Suprapubic skin (tissue), 4 donors: Measurements from ENCODE around the gene DIAPH2. TPM values are rescaled to one million over a fixed set of nuclear protein-coding genes. Genes with fewer than 3 reads are reported as not detected.

ENCODE experiments used
- DNase-seq, 2 donors: peaks; one replicate each; pipeline ENCODE4 v3.0.0-alpha.2; 2019; ENCODE audit warnings: low spot score in 2 of 2
- H3K27ac ChIP-seq: fragments of 200-600 bp; sonication (generic); one replicate; pipeline ENCODE4 v1.5.1; 2019
- H3K27me3 ChIP-seq: fragments of 200-600 bp; sonication (generic); one replicate; pipeline ENCODE4 v1.5.1; 2019
- H3K36me3 ChIP-seq: fragments of 200-600 bp; sonication (generic); one replicate; pipeline ENCODE4 v1.5.1; 2019
- H3K4me1 ChIP-seq: fragments of 200-600 bp; sonication (generic); one replicate; pipeline ENCODE4 v1.5.1; 2019
- H3K4me3 ChIP-seq: fragments of 200-600 bp; sonication (generic); one replicate; pipeline ENCODE4 v1.5.1; 2019; ENCODE audit warnings: mild to moderate bottlenecking
- H3K9me3 ChIP-seq: fragments of 200-600 bp; sonication (generic); one replicate; pipeline ENCODE4 v1.5.1; 2019
- CTCF ChIP-seq, 2 donors: fragments of 200-600 bp in 1 of 2; fragments of 450-650 bp in 1 of 2; sonication (generic) in 1 of 2; IDR thresholded peaks; one replicate each; pipeline ENCODE4 v1.5.1; 2016 to 2019; ENCODE audit warnings: antibody characterized with exemption in 2 of 2, mild to moderate bottlenecking in 1 of 2, moderate library complexity in 1 of 2
- EP300 ChIP-seq: sonication (generic); formaldehyde crosslinking; IDR thresholded peaks from one replicate; pipeline ENCODE4 v1.6.1; 2017; ENCODE audit warnings: antibody characterized with exemption
- POLR2A ChIP-seq, 2 donors: fragments of 450-650 bp; IDR thresholded peaks; one replicate each; pipeline ENCODE4 v1.6.1; 2017; ENCODE audit warnings: antibody characterized with exemption in 2 of 2, mild to moderate bottlenecking in 2 of 2, moderate library complexity in 2 of 2
- POLR2AphosphoS5 ChIP-seq, 3 donors: sonication (generic); formaldehyde crosslinking; IDR thresholded peaks; one replicate each; pipeline ENCODE4 v1.6.1; 2017; ENCODE audit warnings: antibody characterized with exemption in 3 of 3
- WGBS: methylation state at CpG from one replicate; pipeline ENCODE4 v1.1.5; 2018; 5-methylcytosine and 5-hydroxymethylcytosine counted together
- total RNA-seq, 4 donors: library from RNA; depleted of rRNA; stranded (reverse); fragments of >200 nt; gene quantifications; one replicate each; pipeline ENCODE4 v1.1.0, GENCODE V29; 2016

Gene DIAPH2
- total RNA-seq, 4 donors from 2014 or later: 17.5 to 38.7 (median 18.6) TPM

DNA sequence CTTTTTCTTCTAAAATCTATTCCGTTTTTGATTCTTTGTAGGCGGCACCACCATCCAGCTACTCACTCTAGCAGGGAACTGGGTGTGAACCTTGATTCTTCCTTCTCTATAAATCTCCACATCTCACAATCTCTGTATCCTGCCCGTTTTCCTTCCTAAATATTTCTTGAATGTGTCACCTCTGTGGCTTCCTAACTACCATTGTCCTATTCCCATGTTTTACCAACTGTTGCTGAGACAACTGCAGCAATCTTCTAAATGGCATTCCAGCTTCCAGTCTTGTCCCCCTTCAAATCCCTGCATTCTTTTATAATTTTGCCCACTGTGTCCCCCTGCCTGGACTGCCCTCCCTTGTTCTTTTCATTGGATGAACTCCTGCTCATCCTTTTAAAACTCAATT is 840.4 kb downstream of the DIAPH2 start:
- Histone ChIP-seq H3K36me3 (no peaks in the 10 kb centered on the region), H3K27me3 (no peaks in the 10 kb centered on the region), H3K9me3 (no peaks in the 10 kb centered on the region), H3K4me1 (no peaks in the 10 kb centered on the region), H3K4me3 (no peak overlapping the region), H3K27ac (no peak overlapping the region)
- 77% methylated on average over 3 of the region's 3 CpGs for WGBS
- DNase-seq: no peak
- TF ChIP-seq POLR2A (IDR thresholded peaks at IDR 0.05): no peak
- TF ChIP-seq EP300: no peak
- no peak for TF ChIP-seq CTCF (IDR thresholded peaks at IDR 0.05)
- TF ChIP-seq POLR2AphosphoS5 (IDR thresholded peaks at IDR 0.05): no peak

DNA sequence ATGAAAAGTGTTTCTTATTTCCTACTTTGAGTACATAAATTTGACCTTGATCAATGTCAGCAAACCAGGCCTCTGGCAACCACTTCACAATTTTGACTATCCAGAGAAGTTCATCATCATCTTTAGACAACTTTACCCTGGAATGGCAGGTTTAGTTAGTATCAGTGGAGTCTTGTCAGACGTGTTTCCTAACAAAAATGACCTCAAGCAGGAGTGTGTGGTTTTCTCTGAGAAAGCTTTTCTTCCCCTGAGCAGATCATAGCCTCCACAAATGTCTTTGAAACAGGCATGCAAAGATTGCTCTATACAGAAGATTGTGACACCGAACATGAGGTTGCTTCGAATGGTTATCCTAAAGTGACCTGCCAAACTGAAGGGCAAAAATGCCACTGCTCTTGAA is 841.3 kb downstream of the DIAPH2 start:
- H3K27me3 ChIP-seq: no peaks in the 10 kb centered on the region
- no peaks in the 10 kb centered on the region for H3K4me1 ChIP-seq
- no peak for TF ChIP-seq EP300
- no peak for TF ChIP-seq POLR2AphosphoS5 (IDR thresholded peaks at IDR 0.05)
- TF ChIP-seq CTCF (IDR thresholded peaks at IDR 0.05): no peak
- TF ChIP-seq POLR2A (IDR thresholded peaks at IDR 0.05): no peak
- no peaks in the 10 kb centered on the region for H3K36me3 ChIP-seq
- H3K27ac ChIP-seq: no peak overlapping the region
- DNase-seq: no peak
- WGBS: 95% methylated on average over 2 of the region's 3 CpGs
- H3K4me3 ChIP-seq: no peak overlapping the region
- H3K9me3 ChIP-seq: no peaks in the 10 kb centered on the region

DNA sequence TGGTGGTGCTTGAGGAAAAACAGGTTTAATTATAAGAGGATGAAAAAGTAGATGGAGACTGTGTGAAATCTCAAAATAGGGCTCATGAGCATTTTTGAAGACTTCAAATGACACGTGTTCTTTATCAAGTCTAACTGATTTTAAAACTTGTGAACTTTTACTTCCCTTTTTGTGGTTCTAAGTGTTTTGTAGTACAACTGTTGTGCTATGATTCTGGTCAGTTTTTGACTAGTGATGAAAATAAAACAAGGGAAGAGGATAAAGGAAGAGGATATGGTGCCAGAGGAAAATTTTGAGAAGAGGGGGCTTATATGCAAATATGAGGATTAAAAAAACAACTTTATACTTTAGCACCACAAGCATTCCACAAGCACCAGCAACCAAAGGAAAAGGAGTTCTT is 843.1 kb downstream of the DIAPH2 start:
- Histone ChIP-seq H3K4me3 (no peak overlapping the region), H3K9me3 (no peaks in the 10 kb centered on the region), H3K27me3 (no peaks in the 10 kb centered on the region), H3K36me3 (no peaks in the 10 kb centered on the region), H3K27ac (no peak overlapping the region), H3K4me1 (no peaks in the 10 kb centered on the region)
- TF ChIP-seq EP300 (no peak), POLR2A (IDR thresholded peaks at IDR 0.05) (no peak), CTCF (IDR thresholded peaks at IDR 0.05) (no peak), POLR2AphosphoS5 (IDR thresholded peaks at IDR 0.05) (no peak)
- 62% methylated on average over 1 of the region's 1 CpG for WGBS
- no peak for DNase-seq

DNA sequence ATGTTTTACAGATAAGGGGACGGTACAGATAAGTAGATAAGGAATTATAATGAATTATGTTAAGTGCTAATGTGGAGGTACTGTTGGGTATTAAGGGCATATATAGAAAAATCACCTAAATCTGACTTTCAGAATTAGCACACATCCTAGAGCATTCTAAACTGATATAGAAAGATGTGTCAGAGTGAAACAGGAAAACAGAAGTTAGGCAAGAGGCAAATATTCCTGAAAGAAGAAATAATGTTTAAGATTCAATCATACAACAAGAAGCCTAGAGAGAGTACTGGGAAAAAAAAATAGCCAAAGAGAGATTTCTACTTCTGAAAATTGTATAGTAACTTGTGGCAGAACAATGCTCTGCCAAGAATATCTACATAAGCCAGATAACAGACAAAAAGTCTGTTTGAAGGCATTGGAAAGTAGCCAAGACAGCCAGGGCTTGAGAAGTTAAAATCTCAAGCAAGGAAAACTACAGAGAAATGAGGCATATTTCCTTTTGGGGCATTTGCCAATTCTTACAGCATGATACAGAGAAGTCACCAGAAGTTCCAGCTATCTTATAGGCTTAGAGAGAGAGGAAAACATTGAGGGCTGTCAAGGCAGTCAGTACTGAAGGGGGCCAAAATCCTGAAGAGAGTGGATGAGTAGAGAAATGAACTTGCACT is 845.0 kb downstream of the DIAPH2 start:
- Histone ChIP-seq H3K4me1 (no peaks in the 10 kb centered on the region), H3K4me3 (no peak overlapping the region), H3K27me3 (no peaks in the 10 kb centered on the region), H3K27ac (no peak overlapping the region), H3K36me3 (no peaks in the 10 kb centered on the region), H3K9me3 (no peaks in the 10 kb centered on the region)
- no peak for DNase-seq
- TF ChIP-seq EP300 (no peak), CTCF (IDR thresholded peaks at IDR 0.05) (no peak), POLR2AphosphoS5 (IDR thresholded peaks at IDR 0.05) (no peak), POLR2A (IDR thresholded peaks at IDR 0.05) (no peak)
- WGBS: 70% methylated on average over 1 of the region's 1 CpG

DNA sequence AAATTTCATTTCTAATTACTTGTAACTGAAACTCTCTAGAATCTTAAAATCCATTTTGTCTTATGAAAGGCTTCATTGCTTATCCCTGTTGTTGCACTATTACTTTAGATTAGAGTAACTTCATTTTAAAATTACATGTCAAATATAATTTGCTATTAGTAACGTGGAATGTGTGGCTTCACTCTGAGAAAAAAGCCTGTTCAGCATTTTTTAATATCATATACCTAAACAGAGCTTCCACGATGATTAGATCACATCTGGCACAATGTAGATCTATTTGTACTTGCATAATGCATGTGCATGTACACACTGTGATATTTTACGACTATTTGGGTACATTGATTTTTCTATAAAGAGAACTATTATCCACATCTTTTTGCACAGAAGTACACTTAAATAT is 847.2 kb downstream of the DIAPH2 start:
- no peak overlapping the region for H3K4me3 ChIP-seq
- WGBS: 87% methylated on average over 3 of the region's 3 CpGs
- TF ChIP-seq EP300 (no peak), CTCF (IDR thresholded peaks at IDR 0.05) (no peak), POLR2AphosphoS5 (IDR thresholded peaks at IDR 0.05) (no peak), POLR2A (IDR thresholded peaks at IDR 0.05) (no peak)
- no peak for DNase-seq
- no peaks in the 10 kb centered on the region for H3K36me3 ChIP-seq
- H3K9me3 ChIP-seq: no peaks in the 10 kb centered on the region
- no peak overlapping the region for H3K27ac ChIP-seq
- H3K27me3 ChIP-seq: no peaks in the 10 kb centered on the region
- no peaks in the 10 kb centered on the region for H3K4me1 ChIP-seq
